Measurements from ENCODE around the gene C5orf46.

DNA sequence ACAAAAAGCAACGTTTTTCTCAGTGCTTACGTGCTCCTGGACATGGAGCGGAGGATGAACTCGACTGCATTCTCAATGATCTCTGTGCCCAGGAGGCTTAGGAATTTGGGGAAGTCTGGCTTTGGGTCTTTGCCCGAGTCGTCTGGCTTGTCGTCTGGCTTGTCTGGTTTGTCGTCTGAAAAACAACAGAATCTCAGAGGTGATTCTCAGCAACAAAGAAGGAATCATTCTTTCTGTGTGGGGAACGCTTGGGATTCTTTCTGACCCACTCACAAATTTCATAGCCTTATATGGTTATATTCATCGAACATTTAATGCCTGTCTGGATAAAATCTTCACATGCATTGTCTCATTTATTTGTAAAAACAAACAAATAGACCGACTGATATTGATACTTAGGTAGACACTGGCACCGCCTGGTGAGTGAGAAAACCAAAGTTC lies 4.7 kb downstream of the C5orf46 start:
- TF ChIP-seq CREB1 (CRISPR knock-in tag; IDR thresholded peaks at IDR 0.05; ENCODE audit: low read depth) (no peak), STAT1 (IDR thresholded peaks at IDR 0.05; ENCODE audit: unreplicated experiment) (no peak), EZH2 (IDR thresholded peaks at IDR 0.05; ENCODE audit: low read depth, unreplicated experiment) (no peak), POLR2AphosphoS5 (IDR thresholded peaks at IDR 0.05; ENCODE audit: low read depth) (no peak), EZH2phosphoT487 (IDR thresholded peaks at IDR 0.05; ENCODE audit: unreplicated experiment) (no peak), ZNF331 (CRISPR knock-in tag; IDR thresholded peaks at IDR 0.05; ENCODE audit: low read depth) (no peak), ZNF114 (CRISPR knock-in tag; IDR thresholded peaks at IDR 0.05) (no peak)
- TF ChIP-seq, protein P1, sequence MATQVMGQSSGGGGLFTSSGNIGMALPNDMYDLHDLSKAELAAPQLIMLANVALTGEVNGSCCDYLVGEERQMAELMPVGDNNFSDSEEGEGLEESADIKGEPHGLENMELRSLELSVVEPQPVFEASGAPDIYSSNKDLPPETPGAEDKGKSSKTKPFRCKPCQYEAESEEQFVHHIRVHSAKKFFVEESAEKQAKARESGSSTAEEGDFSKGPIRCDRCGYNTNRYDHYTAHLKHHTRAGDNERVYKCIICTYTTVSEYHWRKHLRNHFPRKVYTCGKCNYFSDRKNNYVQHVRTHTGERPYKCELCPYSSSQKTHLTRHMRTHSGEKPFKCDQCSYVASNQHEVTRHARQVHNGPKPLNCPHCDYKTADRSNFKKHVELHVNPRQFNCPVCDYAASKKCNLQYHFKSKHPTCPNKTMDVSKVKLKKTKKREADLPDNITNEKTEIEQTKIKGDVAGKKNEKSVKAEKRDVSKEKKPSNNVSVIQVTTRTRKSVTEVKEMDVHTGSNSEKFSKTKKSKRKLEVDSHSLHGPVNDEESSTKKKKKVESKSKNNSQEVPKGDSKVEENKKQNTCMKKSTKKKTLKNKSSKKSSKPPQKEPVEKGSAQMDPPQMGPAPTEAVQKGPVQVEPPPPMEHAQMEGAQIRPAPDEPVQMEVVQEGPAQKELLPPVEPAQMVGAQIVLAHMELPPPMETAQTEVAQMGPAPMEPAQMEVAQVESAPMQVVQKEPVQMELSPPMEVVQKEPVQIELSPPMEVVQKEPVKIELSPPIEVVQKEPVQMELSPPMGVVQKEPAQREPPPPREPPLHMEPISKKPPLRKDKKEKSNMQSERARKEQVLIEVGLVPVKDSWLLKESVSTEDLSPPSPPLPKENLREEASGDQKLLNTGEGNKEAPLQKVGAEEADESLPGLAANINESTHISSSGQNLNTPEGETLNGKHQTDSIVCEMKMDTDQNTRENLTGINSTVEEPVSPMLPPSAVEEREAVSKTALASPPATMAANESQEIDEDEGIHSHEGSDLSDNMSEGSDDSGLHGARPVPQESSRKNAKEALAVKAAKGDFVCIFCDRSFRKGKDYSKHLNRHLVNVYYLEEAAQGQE (IDR thresholded peaks at IDR 0.05; ENCODE audit: unreplicated experiment), result no peak
- TF ChIP-seq, protein P2, sequence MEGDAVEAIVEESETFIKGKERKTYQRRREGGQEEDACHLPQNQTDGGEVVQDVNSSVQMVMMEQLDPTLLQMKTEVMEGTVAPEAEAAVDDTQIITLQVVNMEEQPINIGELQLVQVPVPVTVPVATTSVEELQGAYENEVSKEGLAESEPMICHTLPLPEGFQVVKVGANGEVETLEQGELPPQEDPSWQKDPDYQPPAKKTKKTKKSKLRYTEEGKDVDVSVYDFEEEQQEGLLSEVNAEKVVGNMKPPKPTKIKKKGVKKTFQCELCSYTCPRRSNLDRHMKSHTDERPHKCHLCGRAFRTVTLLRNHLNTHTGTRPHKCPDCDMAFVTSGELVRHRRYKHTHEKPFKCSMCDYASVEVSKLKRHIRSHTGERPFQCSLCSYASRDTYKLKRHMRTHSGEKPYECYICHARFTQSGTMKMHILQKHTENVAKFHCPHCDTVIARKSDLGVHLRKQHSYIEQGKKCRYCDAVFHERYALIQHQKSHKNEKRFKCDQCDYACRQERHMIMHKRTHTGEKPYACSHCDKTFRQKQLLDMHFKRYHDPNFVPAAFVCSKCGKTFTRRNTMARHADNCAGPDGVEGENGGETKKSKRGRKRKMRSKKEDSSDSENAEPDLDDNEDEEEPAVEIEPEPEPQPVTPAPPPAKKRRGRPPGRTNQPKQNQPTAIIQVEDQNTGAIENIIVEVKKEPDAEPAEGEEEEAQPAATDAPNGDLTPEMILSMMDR (conservative IDR thresholded peaks at IDR 0.05; ENCODE audit: low read depth in 2 of 2), result peak in 1 of 2 experiments; percentile 20; a peak in 2 of 4 replicates
- TF ChIP-seq, protein P3, sequence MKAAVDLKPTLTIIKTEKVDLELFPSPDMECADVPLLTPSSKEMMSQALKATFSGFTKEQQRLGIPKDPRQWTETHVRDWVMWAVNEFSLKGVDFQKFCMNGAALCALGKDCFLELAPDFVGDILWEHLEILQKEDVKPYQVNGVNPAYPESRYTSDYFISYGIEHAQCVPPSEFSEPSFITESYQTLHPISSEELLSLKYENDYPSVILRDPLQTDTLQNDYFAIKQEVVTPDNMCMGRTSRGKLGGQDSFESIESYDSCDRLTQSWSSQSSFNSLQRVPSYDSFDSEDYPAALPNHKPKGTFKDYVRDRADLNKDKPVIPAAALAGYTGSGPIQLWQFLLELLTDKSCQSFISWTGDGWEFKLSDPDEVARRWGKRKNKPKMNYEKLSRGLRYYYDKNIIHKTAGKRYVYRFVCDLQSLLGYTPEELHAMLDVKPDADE (IDR thresholded peaks at IDR 0.05), result no peak

Data from GM23338 (cell line).